ENCODE measurements around the gene PLEKHA1.

- TF ChIP-seq POLR2A (IDR thresholded peaks at IDR 0.05; ENCODE audit: low read depth, low read length) (no peak), POLR2AphosphoS5 (IDR thresholded peaks at IDR 0.05; ENCODE audit: low read depth, low read length) (no peak), TAF1 (IDR thresholded peaks at IDR 0.05; ENCODE audit: borderline replicate concordance, low read depth, low read length) (no peak)
Observed at GRCh38 chr10:122362621-122363020, 11.9 kb upstream of the PLEKHA1 start.

All from GM12892 (cell line).